ENCODE measurements around the gene DAND5. TPM values are rescaled to one million over a fixed set of nuclear protein-coding genes. Genes with fewer than 3 reads are reported as not detected.

DAND5 gene
- total and polyA plus RNA-seq, 9 donors: 0.11 to 0.15 TPM; not detected in 7

- Histone ChIP-seq H3K36me3 (no peaks in the 10 kb centered on the region), H3K4me1 (ENCODE audit: insufficient read depth) (peaks cover 1% of the 10 kb centered on the region), H3K27me3 (no peaks in the 10 kb centered on the region), H3K4me3 (no peak overlapping the region), H3K27ac (no peak overlapping the region), H3K9me3 (no peaks in the 10 kb centered on the region)
- DNase-seq: no peak
- TF ChIP-seq CTCF (IDR thresholded peaks at IDR 0.05): no peak
- TF ChIP-seq POLR2A (IDR thresholded peaks at IDR 0.05): no peak
- no peak for TF ChIP-seq EP300 (IDR thresholded peaks at IDR 0.05)
- 45 to 60% (median 50%) methylated on average over 10 of the region's 10 CpGs for WGBS, 3 donors
- intact Hi-C loops (cut with DNase I): loop anchor here (2.0 to 5.0 kb wide), 4 partner anchors 78 to 110 kb away; no protein-coding TSS in a partner anchor
Measured at GRCh38 chr19:12984683-12985048, 15.3 kb downstream of the DAND5 start.

- H3K4me3 ChIP-seq: no peak overlapping the region
- intact Hi-C loops (cut with DNase I): loop anchor here (2.0 to 5.0 kb wide), 4 partner anchors 77 to 110 kb away; no protein-coding TSS in a partner anchor
- peaks cover 1% of the 10 kb centered on the region for H3K4me1 ChIP-seq (ENCODE audit: insufficient read depth)
- no peaks in the 10 kb centered on the region for H3K36me3 ChIP-seq
- TF ChIP-seq EP300 (IDR thresholded peaks at IDR 0.05): no peak
- no peak for TF ChIP-seq CTCF (IDR thresholded peaks at IDR 0.05)
- no peak for TF ChIP-seq POLR2A (IDR thresholded peaks at IDR 0.05)
- DNase-seq: no peak
- H3K27me3 ChIP-seq: no peaks in the 10 kb centered on the region
- H3K9me3 ChIP-seq: no peaks in the 10 kb centered on the region
- 79 to 81% (median 80%) methylated on average over 16 of the region's 16 CpGs for WGBS, 3 donors
- no peak overlapping the region for H3K27ac ChIP-seq
Measured at GRCh38 chr19:12985049-12985776, 15.8 kb downstream of the DAND5 start.

- no peaks in the 10 kb centered on the region for H3K36me3 ChIP-seq
- WGBS, 3 donors: 89 to 95% (median 90%) methylated on average over 12 of the region's 12 CpGs
Measured at GRCh38 chr19:12986726-12987125, 17.4 kb downstream of the DAND5 start.

GRCh38 chr19:12987190-12987589, 17.8 kb downstream of the DAND5 start:
- no peak overlapping the region for H3K27ac ChIP-seq
- 72 to 81% (median 74%) methylated on average over 3 of the region's 3 CpGs for WGBS, 3 donors
- peaks cover 1% of the 10 kb centered on the region for H3K4me1 ChIP-seq (ENCODE audit: insufficient read depth)
- no peaks in the 10 kb centered on the region for H3K36me3 ChIP-seq
- no peak for TF ChIP-seq POLR2A (IDR thresholded peaks at IDR 0.05)
- TF ChIP-seq CTCF (IDR thresholded peaks at IDR 0.05): no peak
- no peak for TF ChIP-seq EP300 (IDR thresholded peaks at IDR 0.05)
- no peak overlapping the region for H3K4me3 ChIP-seq
- no peak for DNase-seq
- intact Hi-C loops (cut with DNase I): loop anchor here in 2 of 4 donors (5.0 kb wide), 1 partner anchor 75 kb away; no protein-coding TSS in a partner anchor
- no peaks in the 10 kb centered on the region for H3K27me3 ChIP-seq
- no peaks in the 10 kb centered on the region for H3K9me3 ChIP-seq

More at GRCh38 chr19:12986726-12987125, 17.4 kb downstream of the DAND5 start:
- no peaks in the 10 kb centered on the region for H3K27me3 ChIP-seq
- H3K27ac ChIP-seq: no peak overlapping the region
- H3K4me1 ChIP-seq (ENCODE audit: insufficient read depth): peaks cover 1% of the 10 kb centered on the region
- no peak overlapping the region for H3K4me3 ChIP-seq
- H3K9me3 ChIP-seq: no peaks in the 10 kb centered on the region
- no peak for DNase-seq
- intact Hi-C loops (cut with DNase I): loop anchor here in 2 of 4 donors (5.0 kb wide), 1 partner anchor 76 kb away; no protein-coding TSS in a partner anchor
- TF ChIP-seq POLR2A (IDR thresholded peaks at IDR 0.05) (no peak), EP300 (IDR thresholded peaks at IDR 0.05) (no peak), CTCF (IDR thresholded peaks at IDR 0.05) (no peak)

Measured in ovary (tissue), 9 donors.